Stomach (tissue), 4 donors: ENCODE results near the gene DDAH1.

Source experiments
- CTCF ChIP-seq, 7 experiments: fragments of 450-650 bp in 4 of 7; fragments of 200-600 bp in 3 of 7; sonication (generic) in 3 of 7; IDR thresholded peaks; one replicate each; pipeline ENCODE4 v1.5.1; 2016 to 2019; ENCODE audit warnings: antibody characterized with exemption in 7 of 7, control low read depth in 2 of 7, mild to moderate bottlenecking in 1 of 7
- EP300 ChIP-seq: sonication (generic); formaldehyde crosslinking; IDR thresholded peaks from one replicate; pipeline ENCODE4 v1.6.1; 2017; ENCODE audit warnings: antibody characterized with exemption
- POLR2A ChIP-seq, 4 donors: fragments of 450-650 bp; IDR thresholded peaks; one replicate each; pipeline ENCODE4 v1.6.1; 2016; ENCODE audit warnings: antibody characterized with exemption in 4 of 4, control low read depth in 2 of 4, mild to moderate bottlenecking in 1 of 4, moderate library complexity in 1 of 4
- POLR2AphosphoS5 ChIP-seq, 3 donors: sonication (generic); formaldehyde crosslinking; IDR thresholded peaks; one replicate each; pipeline ENCODE4 v1.6.1; 2016; ENCODE audit warnings: antibody characterized with exemption in 3 of 3

- TF ChIP-seq CTCF (IDR thresholded peaks at IDR 0.05): no peak
- no peak for TF ChIP-seq POLR2A (IDR thresholded peaks at IDR 0.05)
- TF ChIP-seq POLR2AphosphoS5 (IDR thresholded peaks at IDR 0.05): no peak
- no peak for TF ChIP-seq EP300
Measured at GRCh38 chr1:85308833-85309350, 156.1 kb downstream of the DDAH1 start.
